Type B pancreatic cell (in vitro differentiated cells): ENCODE results near the gene GMDS. TPM values are rescaled to one million over a fixed set of nuclear protein-coding genes. Genes with fewer than 3 reads are reported as not detected.
A peak's percentile ranks its signal among the peaks of the same experiment; 100 is the strongest.

Source experiments
- DNase-seq: peaks from one replicate; pipeline ENCODE4 v3.0.0; 2021; ENCODE audit warnings: mixed read lengths; ENCODE audit not compliant: unreplicated experiment; ENCODE audit errors: extremely low spot score
- H3K27ac Mint-ChIP-seq: 2 replicates; pipeline ENCODE4 v1.8.0; 2021; ENCODE audit warnings: mild to moderate bottlenecking, mixed read lengths
- H3K27me3 Mint-ChIP-seq: 2 replicates; pipeline ENCODE4 v1.8.0; 2021; ENCODE audit warnings: mixed read lengths
- H3K36me3 Mint-ChIP-seq: 2 replicates; pipeline ENCODE4 v1.8.0; 2021; ENCODE audit warnings: mixed read lengths
- H3K4me1 Mint-ChIP-seq: one replicate; pipeline ENCODE4 v1.8.0; 2021; ENCODE audit warnings: mixed read lengths; ENCODE audit not compliant: unreplicated experiment
- H3K4me3 Mint-ChIP-seq: 2 replicates; pipeline ENCODE4 v1.8.0; 2021; ENCODE audit warnings: mild to moderate bottlenecking, mixed read lengths
- H3K9me3 Mint-ChIP-seq: 2 replicates; pipeline ENCODE4 v1.8.0; 2021; ENCODE audit warnings: mixed read lengths
- CTCF ChIP-seq: fragments of 200-600 bp; sonication (generic); conservative IDR thresholded peaks from 2 replicates; pipeline ENCODE4 v1.5.0; 2021; ENCODE audit warnings: antibody characterized with exemption, mild to moderate bottlenecking
- total RNA-seq: library from RNA; stranded (reverse); gene quantifications from 2 replicates; pipeline ENCODE4 v1.2.1, GENCODE V29; 2021; ENCODE audit warnings: low replicate concordance

The GMDS gene
- total RNA-seq, 1 donor from 2014 or later: 41.3 TPM

GRCh38 chr6:2132916-2133315, 112.5 kb downstream of the GMDS start:
- no peak for DNase-seq
- no peak for TF ChIP-seq CTCF
- Mint-ChIP-seq H3K4me3 (no peak overlapping the region), H3K27me3 (peaks cover 3% of the 10 kb centered on the region), H3K27ac (no peak overlapping the region), H3K9me3 (peaks cover 5% of the 10 kb centered on the region), H3K36me3 (no peaks in the 10 kb centered on the region), H3K4me1 (peaks cover 32% of the 10 kb centered on the region)

- Mint-ChIP-seq H3K9me3 (peaks cover 5% of the 10 kb centered on the region), H3K4me3 (no peak overlapping the region), H3K36me3 (no peaks in the 10 kb centered on the region), H3K27ac (no peak overlapping the region), H3K4me1 (peaks cover 32% of the 10 kb centered on the region), H3K27me3 (peaks cover 3% of the 10 kb centered on the region)
- TF ChIP-seq CTCF: no peak
- no peak for DNase-seq
Observed at GRCh38 chr6:2132416-2132815, 113.0 kb downstream of the GMDS start.

GRCh38 chr6:2129182-2129621, 116.2 kb downstream of the GMDS start:
- Mint-ChIP-seq H3K27ac (peak overlapping the region; percentile 2), H3K36me3 (no peaks in the 10 kb centered on the region), H3K9me3 (peaks cover 5% of the 10 kb centered on the region), H3K4me1 (peaks cover 40% of the 10 kb centered on the region), H3K27me3 (peaks cover 3% of the 10 kb centered on the region), H3K4me3 (peak overlapping the region; percentile 11)
- TF ChIP-seq CTCF: no peak
- no peak for DNase-seq

GRCh38 chr6:2127484-2127911, 117.9 kb downstream of the GMDS start:
- no peak overlapping the region for H3K27ac Mint-ChIP-seq
- DNase-seq: no peak
- no peak for TF ChIP-seq CTCF
- H3K27me3 Mint-ChIP-seq: peaks cover 3% of the 10 kb centered on the region
- peaks cover 29% of the 10 kb centered on the region for H3K4me1 Mint-ChIP-seq
- peaks cover 5% of the 10 kb centered on the region for H3K9me3 Mint-ChIP-seq
- H3K4me3 Mint-ChIP-seq: no peak overlapping the region
- H3K36me3 Mint-ChIP-seq: no peaks in the 10 kb centered on the region

- DNase-seq: no peak
- Mint-ChIP-seq H3K27me3 (peaks cover 3% of the 10 kb centered on the region), H3K4me1 (peaks cover 22% of the 10 kb centered on the region), H3K27ac (no peak overlapping the region), H3K4me3 (no peak overlapping the region), H3K9me3 (peaks cover 5% of the 10 kb centered on the region), H3K36me3 (no peaks in the 10 kb centered on the region)
- no peak for TF ChIP-seq CTCF
Observed at GRCh38 chr6:2126351-2126750, 119.1 kb downstream of the GMDS start.

- Mint-ChIP-seq H3K9me3 (peaks cover 5% of the 10 kb centered on the region), H3K36me3 (no peaks in the 10 kb centered on the region), H3K4me3 (no peak overlapping the region), H3K27me3 (peaks cover 3% of the 10 kb centered on the region), H3K4me1 (peaks cover 22% of the 10 kb centered on the region), H3K27ac (no peak overlapping the region)
- TF ChIP-seq CTCF: no peak
- DNase-seq: no peak
Observed at GRCh38 chr6:2125158-2125557, 120.2 kb downstream of the GMDS start.
